Measurements from ENCODE around the gene TIMM29. TPM values are rescaled to one million over a fixed set of nuclear protein-coding genes. Genes with fewer than 3 reads are reported as not detected.
A peak's percentile ranks its signal among the peaks of the same experiment; 100 is the strongest.

Gene TIMM29
- total RNA-seq, 2 donors from 2014 or later: 34.9 to 47.9 TPM

- Histone ChIP-seq H3K27me3 (replicated peaks; ENCODE audit: insufficient read depth) (no peaks in the 10 kb centered on the region), H3K36me3 (no peaks in the 10 kb centered on the region), H3K9me3 (no peaks in the 10 kb centered on the region), H3K27ac (peak within 1 kb of the TSS; percentile 94 to 97), H3K4me3 (peak within 1 kb of the TSS; percentile 83 to 97), H3K4me1 (replicated peaks) (peaks cover 4% of the 10 kb centered on the region)
- TF ChIP-seq POLR2AphosphoS5 (IDR thresholded peaks at IDR 0.05) (peak; percentile 92), POLR2A (IDR thresholded peaks at IDR 0.05) (peak; percentile 90)
- TF ChIP-seq, protein P1, sequence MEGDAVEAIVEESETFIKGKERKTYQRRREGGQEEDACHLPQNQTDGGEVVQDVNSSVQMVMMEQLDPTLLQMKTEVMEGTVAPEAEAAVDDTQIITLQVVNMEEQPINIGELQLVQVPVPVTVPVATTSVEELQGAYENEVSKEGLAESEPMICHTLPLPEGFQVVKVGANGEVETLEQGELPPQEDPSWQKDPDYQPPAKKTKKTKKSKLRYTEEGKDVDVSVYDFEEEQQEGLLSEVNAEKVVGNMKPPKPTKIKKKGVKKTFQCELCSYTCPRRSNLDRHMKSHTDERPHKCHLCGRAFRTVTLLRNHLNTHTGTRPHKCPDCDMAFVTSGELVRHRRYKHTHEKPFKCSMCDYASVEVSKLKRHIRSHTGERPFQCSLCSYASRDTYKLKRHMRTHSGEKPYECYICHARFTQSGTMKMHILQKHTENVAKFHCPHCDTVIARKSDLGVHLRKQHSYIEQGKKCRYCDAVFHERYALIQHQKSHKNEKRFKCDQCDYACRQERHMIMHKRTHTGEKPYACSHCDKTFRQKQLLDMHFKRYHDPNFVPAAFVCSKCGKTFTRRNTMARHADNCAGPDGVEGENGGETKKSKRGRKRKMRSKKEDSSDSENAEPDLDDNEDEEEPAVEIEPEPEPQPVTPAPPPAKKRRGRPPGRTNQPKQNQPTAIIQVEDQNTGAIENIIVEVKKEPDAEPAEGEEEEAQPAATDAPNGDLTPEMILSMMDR (IDR thresholded peaks at IDR 0.05): peak in 1 of 4 experiments; percentile 22
- peak; percentile 96 for DNase-seq (ENCODE audit: low spot score)
- intact Hi-C loops (cut with DNase I): no loop called here
- under 1% methylated on average over 49 of the region's 100 CpGs for WGBS
Observed at GRCh38 chr19:10960314-10961072, 31.9 kb downstream of the TIMM29 start, which contains the start of gene SMARCA4. TSS of gene SMARCA4 (plus strand) at chr19:10961030. CDS start at chr19:10984152, 23,122 bp downstream.

DNA sequence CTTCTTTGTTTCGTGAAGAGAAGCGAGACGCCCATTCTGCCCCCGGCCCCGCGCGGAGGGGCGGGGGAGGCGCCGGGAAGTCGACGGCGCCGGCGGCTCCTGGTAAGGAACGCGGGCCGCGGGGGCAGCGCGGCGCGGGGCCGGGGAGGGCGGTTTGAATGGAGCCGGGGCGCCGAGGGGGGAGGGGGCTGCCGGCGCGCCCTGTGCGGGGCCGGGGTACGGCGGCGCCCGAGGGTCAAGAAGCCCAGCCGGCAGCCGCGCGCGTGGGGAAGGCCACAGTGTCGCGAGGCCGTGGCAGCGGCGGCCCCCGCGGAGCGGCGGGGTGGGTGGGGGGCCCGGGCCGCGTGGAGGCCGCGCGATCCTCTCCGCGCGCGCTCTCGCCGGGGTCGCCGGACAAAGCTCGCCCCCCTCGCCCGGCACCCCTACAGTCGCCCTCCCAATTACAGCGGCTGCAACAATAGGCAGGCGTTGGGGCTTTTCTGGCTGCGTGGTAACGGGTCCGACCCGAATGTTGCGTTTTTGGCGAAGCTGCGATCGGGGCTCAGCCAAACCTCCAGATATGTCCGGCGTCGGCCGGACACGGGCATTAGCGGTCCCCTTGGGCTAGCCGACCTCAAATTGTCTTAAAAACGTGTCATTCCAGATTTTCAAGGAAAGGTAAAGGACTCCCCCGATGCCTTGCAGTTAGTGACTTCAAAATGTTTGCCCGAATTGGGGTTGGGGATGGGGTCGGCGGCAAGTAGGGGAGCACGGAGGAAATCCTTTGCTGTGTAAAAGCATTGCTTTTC is 32.7 kb downstream of the TIMM29 start:
- no peak for DNase-seq (ENCODE audit: low spot score)
- peak overlapping the region; percentile 81 to 94 for H3K27ac ChIP-seq
- H3K4me3 ChIP-seq: peak overlapping the region; percentile 83 to 97
- H3K4me1 ChIP-seq (replicated peaks): peaks cover 4% of the 10 kb centered on the region
- intact Hi-C loops (cut with DNase I): no loop called here
- H3K36me3 ChIP-seq: no peaks in the 10 kb centered on the region
- WGBS: under 1% methylated on average over 77 of the region's 92 CpGs
- H3K9me3 ChIP-seq: no peaks in the 10 kb centered on the region
- TF ChIP-seq POLR2AphosphoS5 (IDR thresholded peaks at IDR 0.05) (no peak), POLR2A (IDR thresholded peaks at IDR 0.05) (no peak)
- TF ChIP-seq, protein P1 (IDR thresholded peaks at IDR 0.05): no peak
- H3K27me3 ChIP-seq (replicated peaks; ENCODE audit: insufficient read depth): no peaks in the 10 kb centered on the region

DNA sequence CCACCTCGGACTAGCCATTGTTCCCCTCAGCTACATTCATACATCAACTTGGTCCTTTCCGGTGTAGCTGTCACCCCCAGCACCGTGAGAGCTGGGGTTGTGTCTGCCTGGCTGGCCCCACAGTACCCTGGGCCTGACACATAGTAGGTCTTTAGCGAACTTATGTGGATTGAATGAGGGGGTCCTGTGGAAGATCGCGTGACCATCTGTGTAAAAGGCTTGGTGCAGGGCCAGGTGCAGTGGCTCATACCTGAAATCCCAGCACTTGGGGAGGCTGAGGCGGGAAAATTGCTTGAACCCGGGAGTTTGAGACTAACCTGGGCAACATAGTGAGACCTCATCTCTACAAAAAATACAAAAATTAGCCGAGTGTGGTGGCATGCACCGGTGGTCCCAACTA is 34.3 kb downstream of the TIMM29 start:
- Histone ChIP-seq H3K9me3 (no peaks in the 10 kb centered on the region), H3K27ac (no peak overlapping the region), H3K36me3 (no peaks in the 10 kb centered on the region), H3K27me3 (replicated peaks; ENCODE audit: insufficient read depth) (no peaks in the 10 kb centered on the region), H3K4me1 (replicated peaks) (peaks cover 4% of the 10 kb centered on the region), H3K4me3 (no peak overlapping the region)
- no peak for DNase-seq (ENCODE audit: low spot score)
- 87% methylated on average over 10 of the region's 10 CpGs for WGBS
- TF ChIP-seq POLR2A (IDR thresholded peaks at IDR 0.05): no peak
- TF ChIP-seq, protein P1 (IDR thresholded peaks at IDR 0.05): no peak
- TF ChIP-seq POLR2AphosphoS5 (IDR thresholded peaks at IDR 0.05): no peak
- intact Hi-C loops (cut with DNase I): no loop called here

GRCh38 chr19:10963865-10964264 is 35.3 kb downstream of the TIMM29 start:
- Histone ChIP-seq H3K27me3 (replicated peaks; ENCODE audit: insufficient read depth) (no peaks in the 10 kb centered on the region), H3K4me1 (replicated peaks) (peaks cover 4% of the 10 kb centered on the region), H3K36me3 (no peaks in the 10 kb centered on the region), H3K4me3 (no peak overlapping the region), H3K9me3 (no peaks in the 10 kb centered on the region), H3K27ac (no peak overlapping the region)
- intact Hi-C loops (cut with DNase I): no loop called here
- 77% methylated on average over 4 of the region's 4 CpGs for WGBS
- DNase-seq (ENCODE audit: low spot score): no peak
- TF ChIP-seq POLR2A (IDR thresholded peaks at IDR 0.05): no peak
- no peak for TF ChIP-seq POLR2AphosphoS5 (IDR thresholded peaks at IDR 0.05)
- TF ChIP-seq, protein P1 (IDR thresholded peaks at IDR 0.05): no peak

All from prostate gland (tissue), 2 donors.